ENCODE results near the gene RASSF8. TPM values are rescaled to one million over a fixed set of nuclear protein-coding genes. Genes with fewer than 3 reads are reported as not detected.
A peak's percentile ranks its signal among the peaks of the same experiment; 100 is the strongest.

The RASSF8 gene
- total RNA-seq, 1 donor from 2014 or later = 45.3 TPM

DNA sequence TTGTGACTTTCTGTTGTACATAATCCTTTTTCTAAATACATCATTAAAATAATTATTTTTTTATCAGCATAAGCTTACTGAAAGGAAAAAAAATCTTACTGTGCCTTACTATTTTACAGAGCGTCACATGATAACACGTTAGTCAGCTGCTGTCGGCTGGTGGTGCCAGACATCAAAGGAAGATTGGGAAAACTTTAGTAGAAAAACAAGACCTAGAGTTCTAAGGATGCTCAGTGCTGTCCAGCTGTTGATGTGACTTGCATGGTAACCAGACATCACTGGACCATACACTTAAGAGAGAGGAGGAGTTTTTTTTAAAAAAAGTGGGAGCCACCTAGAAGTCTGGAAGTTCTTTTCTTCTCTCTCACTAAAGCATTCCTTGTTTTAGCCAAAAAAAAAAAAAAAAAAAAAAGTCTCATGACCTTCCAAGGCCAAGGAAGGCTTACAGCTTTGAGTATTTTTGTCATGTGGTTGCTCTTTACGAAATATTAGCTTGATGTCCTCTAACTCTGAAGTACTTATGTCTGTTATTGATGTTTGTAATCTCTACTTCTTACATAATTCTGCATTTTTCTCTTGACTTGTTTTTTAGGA is 4.5 kb downstream of the RASSF8 start:
- DNase-seq = peak; percentile 18

GRCh38 chr12:25965682-25966081 is 7.2 kb downstream of the RASSF8 start:
- no peak for DNase-seq

- DNase-seq = no peak
These were observed 11.6 kb downstream of the RASSF8 start for GRCh38 chr12:25970082-25970481.

- DNase-seq = no peak
These were observed 12.6 kb downstream of the RASSF8 start for GRCh38 chr12:25970916-25971653.

- DNase-seq = peak; percentile 69
These were observed 13.2 kb downstream of the RASSF8 start for GRCh38 chr12:25971654-25972041.

DNA sequence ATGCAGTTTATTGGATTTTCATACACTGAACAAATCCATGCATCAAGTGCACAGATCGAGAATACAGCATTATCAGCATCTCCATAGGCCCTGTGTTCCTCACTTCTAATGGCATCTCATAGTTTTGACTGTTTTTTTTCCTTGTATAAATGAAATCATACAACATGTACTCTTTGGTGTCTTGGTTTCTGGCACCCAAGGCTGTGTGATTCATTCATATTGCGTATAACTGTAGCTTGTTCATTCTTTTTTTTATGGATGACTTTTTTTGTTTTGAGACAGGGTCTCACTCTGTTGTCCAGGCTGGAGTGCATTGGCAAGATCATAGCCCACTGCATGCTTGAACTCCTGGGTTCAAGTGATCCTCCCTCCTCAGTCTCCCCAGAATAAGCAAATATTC is 14.3 kb downstream of the RASSF8 start:
- DNase-seq = no peak

DNA sequence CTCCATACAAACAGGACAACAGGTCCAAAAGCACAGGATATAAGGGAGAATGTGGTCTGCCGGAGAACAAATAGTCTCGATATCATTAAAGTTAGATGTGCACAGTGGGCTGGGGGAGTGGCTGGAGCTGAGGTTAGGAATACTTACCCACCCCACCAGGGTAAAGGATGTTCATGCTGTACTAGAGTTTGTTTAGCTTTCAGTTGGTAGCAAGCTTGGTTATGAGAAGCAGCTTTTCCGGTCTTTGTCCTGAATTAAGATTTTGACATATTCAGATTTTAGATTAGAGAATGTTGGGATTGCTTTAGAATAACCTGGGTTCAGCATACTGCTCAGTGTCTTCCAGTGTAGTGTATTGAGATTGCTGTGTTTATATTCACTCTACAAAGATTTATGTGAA is 16.7 kb downstream of the RASSF8 start:
- DNase-seq = no peak

DNA sequence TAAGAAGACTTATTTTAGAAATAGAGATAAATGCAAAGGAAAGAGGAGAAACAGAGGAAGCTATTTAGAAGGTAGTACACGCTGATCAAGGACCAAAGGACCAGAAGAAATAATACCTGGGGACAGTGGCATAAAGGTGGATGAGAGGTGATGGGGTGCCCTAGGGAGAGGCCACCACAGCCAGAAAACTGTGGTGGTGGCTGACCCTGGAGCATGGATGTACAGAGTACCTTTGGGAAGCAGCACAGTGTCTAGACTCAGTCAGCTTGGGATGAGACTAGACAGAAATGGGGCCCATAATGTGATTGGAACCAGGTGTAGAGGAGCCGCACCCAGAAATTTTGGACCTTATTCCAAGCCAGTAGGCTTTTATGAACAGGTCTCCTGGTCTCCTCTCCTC is 17.2 kb downstream of the RASSF8 start:
- DNase-seq = no peak

- no peak for DNase-seq
These were observed 17.8 kb downstream of the RASSF8 start for GRCh38 chr12:25976289-25976688.

- no peak for DNase-seq
These were observed 18.6 kb downstream of the RASSF8 start for GRCh38 chr12:25977047-25977446.

DNA sequence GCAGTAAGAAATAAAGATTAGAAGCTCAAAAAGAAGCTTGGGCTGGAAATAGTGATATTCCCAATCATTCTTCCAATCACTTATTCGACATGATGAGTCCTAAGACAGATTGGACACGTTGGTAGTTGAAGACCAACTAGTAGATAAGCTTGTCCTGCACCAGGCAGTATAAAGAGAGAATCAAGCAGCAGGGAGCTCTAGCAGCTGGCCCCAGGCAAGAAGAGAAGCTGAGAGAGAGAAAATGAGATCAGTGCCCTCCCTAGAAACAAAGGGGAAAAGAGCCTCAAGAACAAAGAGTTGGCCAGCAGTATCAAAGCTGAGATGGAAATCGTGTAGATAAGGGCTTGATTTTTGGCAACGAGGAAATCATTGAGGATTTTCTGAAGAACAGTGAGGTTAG is 20.6 kb downstream of the RASSF8 start:
- no peak for DNase-seq

DNA sequence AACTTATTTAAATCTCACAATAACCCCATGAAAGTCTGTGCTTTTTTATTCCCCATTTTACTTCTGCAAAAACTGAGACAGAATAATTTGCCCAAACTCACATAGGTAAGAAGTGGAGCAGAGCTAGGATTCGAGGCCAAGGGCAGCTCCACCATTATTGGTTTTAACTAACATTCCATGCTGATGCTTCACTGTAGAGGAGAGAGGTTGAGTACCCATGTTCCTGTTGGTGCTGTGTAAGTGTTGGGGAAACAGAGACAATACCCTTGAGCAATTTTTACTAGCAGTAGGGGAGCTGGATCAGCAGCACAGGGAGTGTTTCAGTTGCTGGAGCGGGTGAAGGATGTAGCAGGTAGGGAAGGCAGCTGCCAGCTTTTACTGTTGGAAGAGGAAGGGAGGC is 21.1 kb downstream of the RASSF8 start:
- DNase-seq = no peak

GRCh38 chr12:25980035-25980434 is 21.6 kb downstream of the RASSF8 start:
- no peak for DNase-seq

DNA sequence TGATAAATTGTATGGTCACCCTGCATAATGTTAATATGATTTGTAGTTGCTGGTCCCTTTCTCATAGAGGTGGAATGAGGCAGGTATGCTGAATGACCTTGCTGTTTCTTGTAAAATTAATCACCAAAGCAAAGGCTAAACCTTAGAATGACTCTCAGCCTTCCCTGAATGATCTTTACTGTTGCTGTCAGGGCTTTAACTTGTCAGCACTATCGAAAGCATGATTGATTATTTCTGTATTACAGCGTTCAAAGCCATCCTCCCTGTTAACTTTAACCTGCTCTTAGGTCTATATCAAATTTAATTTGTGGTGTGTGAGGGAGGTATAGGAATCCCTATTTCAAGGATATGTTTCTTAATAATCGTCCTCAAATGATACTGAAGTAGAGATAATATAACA is 23.1 kb downstream of the RASSF8 start:
- no peak for DNase-seq

GRCh38 chr12:25982416-25982815 is 23.9 kb downstream of the RASSF8 start:
- no peak for DNase-seq

DNA sequence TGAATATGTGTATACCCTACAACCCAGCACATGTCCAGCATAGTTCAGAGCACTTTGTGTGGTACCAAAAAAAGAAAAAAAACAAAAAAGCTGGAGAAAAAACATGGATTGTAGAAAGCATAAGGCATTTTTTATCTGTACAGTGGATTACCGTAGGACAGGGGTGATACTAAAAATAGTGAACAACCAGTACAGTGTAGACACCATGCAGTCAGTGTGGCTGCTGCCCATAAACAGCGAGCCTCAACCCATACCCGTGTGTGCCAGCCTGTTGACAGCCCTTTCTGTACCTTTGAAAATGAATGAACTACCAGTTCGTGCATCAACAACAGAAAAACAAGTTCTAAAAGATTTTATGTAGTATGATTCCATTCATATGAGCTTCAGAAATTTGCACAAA is 25.1 kb downstream of the RASSF8 start:
- DNase-seq = no peak

DNA sequence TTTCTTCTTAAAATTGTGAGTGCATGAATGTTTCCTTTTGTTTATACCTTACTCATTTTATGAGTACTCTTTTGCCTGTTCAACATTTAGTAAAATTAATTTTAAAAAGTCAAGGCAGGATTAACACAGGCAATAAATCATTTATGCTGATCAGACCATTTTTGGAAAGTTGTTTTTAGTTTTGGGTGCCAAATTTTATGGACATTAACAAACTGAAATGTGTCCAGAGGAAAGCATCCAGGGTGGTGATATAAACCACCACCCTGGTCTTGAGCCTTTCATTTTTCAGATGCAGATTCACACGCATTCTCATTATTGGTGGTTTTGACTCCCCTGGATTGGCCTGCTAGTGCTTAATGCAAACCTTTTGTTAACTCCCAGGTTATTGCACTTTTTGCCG is 26.3 kb downstream of the RASSF8 start:
- no peak for DNase-seq

DNA sequence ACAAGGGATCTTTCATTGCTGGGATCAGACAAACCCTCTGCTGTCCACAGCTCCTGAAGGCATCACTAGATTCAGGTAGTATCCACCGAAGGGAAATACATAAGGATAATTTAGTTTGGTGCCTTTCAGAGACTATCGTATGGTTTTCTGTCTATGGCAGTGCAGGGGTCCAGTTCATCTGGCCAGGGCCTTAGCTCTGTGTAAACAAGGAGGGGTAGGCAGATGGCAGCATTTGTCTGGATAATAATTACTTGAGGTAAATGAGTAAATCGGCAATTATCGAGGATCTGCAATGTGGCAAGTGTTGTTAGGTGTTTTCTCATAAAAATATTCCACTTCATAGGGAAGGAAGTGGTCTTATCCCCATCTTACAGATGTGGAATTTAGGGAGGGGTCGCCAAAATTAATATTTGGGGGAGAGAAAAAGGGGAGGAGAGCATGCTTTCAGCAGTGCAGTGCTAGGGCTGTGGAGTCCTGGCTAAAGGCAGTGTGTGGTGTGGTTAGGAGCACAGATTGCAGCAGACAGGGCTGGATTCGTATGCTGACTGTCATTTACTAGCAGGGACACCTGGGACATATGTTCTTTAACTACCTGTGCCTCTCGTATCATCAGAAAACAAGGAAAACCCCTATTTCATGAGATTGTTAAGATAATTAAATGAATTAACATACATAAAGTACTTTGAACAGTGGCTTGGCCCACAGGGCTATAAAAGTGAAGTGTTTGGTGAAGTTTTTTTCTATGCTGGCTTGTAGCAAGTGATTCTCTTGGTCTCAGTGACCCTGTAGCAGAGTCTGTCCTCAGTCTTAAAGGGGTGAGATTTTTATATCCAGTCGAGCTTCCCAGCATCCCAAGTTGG is 27.1 kb downstream of the RASSF8 start:
- no peak for DNase-seq

DNA sequence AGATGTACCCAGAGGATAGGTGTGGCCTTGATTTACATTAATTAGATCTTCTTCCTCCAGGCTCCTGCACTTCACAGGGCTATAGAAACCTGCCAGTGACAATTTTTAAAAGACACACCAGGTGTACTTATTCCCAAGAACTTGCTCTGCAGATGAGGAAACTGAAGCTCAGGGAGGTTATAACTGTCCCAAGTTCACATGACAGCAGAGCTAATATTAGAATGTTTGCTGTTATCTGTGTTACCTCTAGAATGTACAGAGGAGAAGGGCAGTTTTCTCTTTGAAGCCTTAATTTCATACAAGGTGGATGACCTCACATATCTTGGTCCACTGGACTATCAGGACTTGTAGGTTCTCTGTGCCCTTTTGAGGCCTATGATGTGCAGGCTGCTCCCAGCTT is 27.7 kb downstream of the RASSF8 start:
- DNase-seq = no peak

- no peak for DNase-seq
These were observed 30.0 kb downstream of the RASSF8 start for GRCh38 chr12:25988505-25988904.

DNA sequence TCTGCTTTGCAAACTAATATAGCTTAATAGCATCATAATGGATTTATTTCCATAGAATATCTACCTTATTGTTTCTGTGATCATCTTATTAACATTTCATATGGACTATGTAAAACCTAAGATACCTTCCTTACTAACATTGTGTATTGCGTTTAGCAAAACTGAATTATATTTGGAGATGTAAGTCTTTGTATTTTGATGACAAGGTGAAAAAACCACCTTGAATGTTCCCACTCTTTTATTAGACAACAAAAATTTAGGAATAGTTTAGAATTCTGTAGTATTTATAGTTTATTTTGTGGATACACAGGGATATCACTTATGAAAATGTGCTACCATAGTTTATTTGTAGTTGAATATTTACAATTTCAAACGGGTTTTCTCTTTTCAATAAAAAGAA is 32.0 kb downstream of the RASSF8 start:
- DNase-seq = no peak

DNA sequence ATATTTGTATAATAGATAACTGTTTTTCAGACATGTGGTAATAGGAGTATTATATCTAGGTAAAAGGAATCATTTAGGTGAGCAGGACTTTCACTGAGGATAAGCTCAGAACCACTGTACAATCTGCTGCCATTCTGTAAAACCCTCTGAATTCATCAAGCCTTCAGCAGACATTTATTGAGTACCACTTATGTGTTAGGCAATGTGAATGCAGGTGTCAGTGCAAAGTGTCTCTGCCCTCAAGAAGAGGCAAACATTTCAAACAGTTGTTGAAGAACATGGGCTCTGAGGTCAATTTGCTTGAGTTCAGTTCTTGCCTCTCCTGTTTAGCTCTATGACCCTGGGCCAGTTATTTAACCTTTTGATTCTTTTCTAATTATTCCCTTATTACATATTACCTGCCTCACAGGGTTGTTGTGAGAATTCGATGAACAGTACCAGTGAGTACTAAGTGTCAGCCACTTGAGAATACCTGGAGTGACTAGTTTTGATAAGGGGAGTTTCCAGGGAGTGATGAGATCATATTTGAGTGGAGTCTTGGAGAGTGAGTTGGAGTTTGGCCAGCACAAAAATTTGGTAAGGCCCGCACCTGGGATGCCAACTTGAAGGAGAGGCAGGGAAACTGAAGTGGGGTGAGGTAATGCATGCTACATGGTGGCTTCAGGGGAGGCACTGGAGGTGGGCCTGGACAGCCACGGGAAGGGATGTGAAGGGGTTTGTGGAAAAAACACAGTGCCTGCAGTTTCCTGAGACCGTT is 33.7 kb downstream of the RASSF8 start:
- DNase-seq = no peak
